ENCODE measurements around the gene ZNF853. TPM values are rescaled to one million over a fixed set of nuclear protein-coding genes. Genes with fewer than 3 reads are reported as not detected.

ZNF853 gene
- total RNA-seq, 1 donor from 2014 or later: 4.9 TPM

DNA sequence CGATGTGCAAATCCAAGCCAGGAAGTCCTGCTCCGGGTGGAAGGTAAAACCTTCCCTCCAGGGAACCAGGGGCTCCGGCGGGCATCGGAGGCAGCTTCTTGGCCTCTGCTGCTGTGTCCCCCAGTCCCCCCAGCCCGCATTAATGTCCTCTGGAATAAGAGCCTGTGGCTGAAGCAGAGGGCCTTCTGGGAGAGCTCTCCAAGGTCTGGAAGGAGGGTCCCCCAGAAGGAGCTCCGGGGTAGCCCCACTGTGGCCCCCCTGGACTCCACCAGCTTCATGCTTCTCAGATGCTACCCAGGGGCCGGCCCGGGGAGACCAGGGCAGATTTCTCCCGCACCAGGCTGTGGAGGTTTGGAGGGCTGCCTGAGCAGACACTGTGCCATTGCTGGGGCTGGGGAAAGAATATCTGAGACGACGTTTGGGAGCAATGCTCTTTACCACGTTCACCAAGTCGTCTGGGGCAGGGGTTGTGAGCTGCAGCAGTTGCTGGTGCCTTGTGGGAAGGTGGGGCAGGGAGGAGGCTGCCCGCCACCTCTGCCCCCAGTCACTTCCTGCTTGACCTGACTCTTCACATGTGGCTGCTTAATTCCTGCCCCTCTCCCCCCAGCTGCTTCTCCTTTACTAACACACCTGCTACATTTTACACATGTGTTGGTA is 8.3 kb downstream of the ZNF853 start:
- no peak for DNase-seq (ENCODE audit: low read depth)
- Histone ChIP-seq H3K9ac (ENCODE audit: low read length) (no peak overlapping the region), H3K4me2 (ENCODE audit: low read length) (no peak overlapping the region), H4K20me1 (ENCODE audit: insufficient read depth, low read length) (no peaks in the 10 kb centered on the region), H3K36me3 (ENCODE audit: insufficient read depth, low read length) (no peaks in the 10 kb centered on the region), H3K4me3 (ENCODE audit: insufficient read depth, low read depth, low read length) (no peak overlapping the region), H3K79me2 (ENCODE audit: insufficient read depth, low read length) (no peaks in the 10 kb centered on the region), H3K9me3 (ENCODE audit: insufficient read depth, low read depth, low read length) (no peaks in the 10 kb centered on the region), H2AFZ (ENCODE audit: low read depth, low read length) (no peak overlapping the region), H3K27me3 (ENCODE audit: insufficient read depth, low read length) (no peaks in the 10 kb centered on the region), H3K4me1 (ENCODE audit: insufficient read depth, low read length) (no peaks in the 10 kb centered on the region), H3K27ac (ENCODE audit: low read depth, low read length) (no peak overlapping the region)
- TF ChIP-seq, protein P1, sequence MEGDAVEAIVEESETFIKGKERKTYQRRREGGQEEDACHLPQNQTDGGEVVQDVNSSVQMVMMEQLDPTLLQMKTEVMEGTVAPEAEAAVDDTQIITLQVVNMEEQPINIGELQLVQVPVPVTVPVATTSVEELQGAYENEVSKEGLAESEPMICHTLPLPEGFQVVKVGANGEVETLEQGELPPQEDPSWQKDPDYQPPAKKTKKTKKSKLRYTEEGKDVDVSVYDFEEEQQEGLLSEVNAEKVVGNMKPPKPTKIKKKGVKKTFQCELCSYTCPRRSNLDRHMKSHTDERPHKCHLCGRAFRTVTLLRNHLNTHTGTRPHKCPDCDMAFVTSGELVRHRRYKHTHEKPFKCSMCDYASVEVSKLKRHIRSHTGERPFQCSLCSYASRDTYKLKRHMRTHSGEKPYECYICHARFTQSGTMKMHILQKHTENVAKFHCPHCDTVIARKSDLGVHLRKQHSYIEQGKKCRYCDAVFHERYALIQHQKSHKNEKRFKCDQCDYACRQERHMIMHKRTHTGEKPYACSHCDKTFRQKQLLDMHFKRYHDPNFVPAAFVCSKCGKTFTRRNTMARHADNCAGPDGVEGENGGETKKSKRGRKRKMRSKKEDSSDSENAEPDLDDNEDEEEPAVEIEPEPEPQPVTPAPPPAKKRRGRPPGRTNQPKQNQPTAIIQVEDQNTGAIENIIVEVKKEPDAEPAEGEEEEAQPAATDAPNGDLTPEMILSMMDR (IDR thresholded peaks at IDR 0.05; ENCODE audit: insufficient read depth, low read depth, low read length): no peak
- TF ChIP-seq EZH2 (IDR thresholded peaks at IDR 0.05; ENCODE audit: insufficient read depth, low read length): no peak
- no peaks in the 10 kb centered on the region for H3K4me1 Mint-ChIP-seq (ENCODE audit: low read depth, unreplicated experiment)
- FAIRE-seq: no peak
- H3K4me3 Mint-ChIP-seq (ENCODE audit: unreplicated experiment): no peak overlapping the region
- H3K27me3 Mint-ChIP-seq (ENCODE audit: low read depth, unreplicated experiment): peaks cover 9% of the 10 kb centered on the region
- H3K27ac Mint-ChIP-seq (ENCODE audit: unreplicated experiment): no peak overlapping the region
- H3K36me3 Mint-ChIP-seq (ENCODE audit: low read depth, unreplicated experiment): peaks cover 11% of the 10 kb centered on the region
- no peaks in the 10 kb centered on the region for H3K9me3 Mint-ChIP-seq (ENCODE audit: unreplicated experiment)

DNA sequence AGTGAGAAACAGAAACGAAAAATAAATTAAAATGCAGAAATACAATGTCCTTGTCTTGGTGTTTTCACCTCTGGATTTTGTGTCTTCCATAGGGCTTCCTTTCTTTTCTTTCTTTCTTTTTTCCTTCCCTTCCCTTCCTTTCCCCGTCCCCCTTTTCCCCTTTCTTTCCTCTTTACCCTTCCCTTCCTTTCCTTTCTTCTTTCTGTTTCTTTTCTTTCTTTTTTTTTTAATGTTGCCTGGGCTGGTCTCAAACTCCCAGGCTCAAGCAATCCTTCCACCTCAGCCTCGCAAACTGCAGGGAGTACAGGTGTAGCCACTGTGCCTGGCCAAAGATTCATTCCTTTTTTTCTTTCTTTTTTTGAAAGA is 8.8 kb downstream of the ZNF853 start:
- peaks cover 9% of the 10 kb centered on the region for H3K27me3 Mint-ChIP-seq (ENCODE audit: low read depth, unreplicated experiment)
- no peaks in the 10 kb centered on the region for H4K20me1 ChIP-seq (ENCODE audit: insufficient read depth, low read length)
- DNase-seq (ENCODE audit: low read depth) (no peak), FAIRE-seq (no peak)
- no peaks in the 10 kb centered on the region for H3K36me3 ChIP-seq (ENCODE audit: insufficient read depth, low read length)
- H3K27ac ChIP-seq (ENCODE audit: low read depth, low read length): no peak overlapping the region
- no peaks in the 10 kb centered on the region for H3K79me2 ChIP-seq (ENCODE audit: insufficient read depth, low read length)
- H3K4me3 ChIP-seq (ENCODE audit: insufficient read depth, low read depth, low read length): no peak overlapping the region
- no peaks in the 10 kb centered on the region for H3K4me1 ChIP-seq (ENCODE audit: insufficient read depth, low read length)
- no peak overlapping the region for H3K9ac ChIP-seq (ENCODE audit: low read length)
- no peak overlapping the region for H3K4me3 Mint-ChIP-seq (ENCODE audit: unreplicated experiment)
- H3K36me3 Mint-ChIP-seq (ENCODE audit: low read depth, unreplicated experiment): peaks cover 11% of the 10 kb centered on the region
- no peak overlapping the region for H3K27ac Mint-ChIP-seq (ENCODE audit: unreplicated experiment)
- TF ChIP-seq, protein P1 (IDR thresholded peaks at IDR 0.05; ENCODE audit: insufficient read depth, low read depth, low read length): no peak
- no peak for TF ChIP-seq EZH2 (IDR thresholded peaks at IDR 0.05; ENCODE audit: insufficient read depth, low read length)
- H3K9me3 ChIP-seq (ENCODE audit: insufficient read depth, low read depth, low read length): no peaks in the 10 kb centered on the region
- no peak overlapping the region for H3K4me2 ChIP-seq (ENCODE audit: low read length)
- no peaks in the 10 kb centered on the region for H3K27me3 ChIP-seq (ENCODE audit: insufficient read depth, low read length)
- no peaks in the 10 kb centered on the region for H3K4me1 Mint-ChIP-seq (ENCODE audit: low read depth, unreplicated experiment)
- no peak overlapping the region for H2AFZ ChIP-seq (ENCODE audit: low read depth, low read length)
- no peaks in the 10 kb centered on the region for H3K9me3 Mint-ChIP-seq (ENCODE audit: unreplicated experiment)

- Histone ChIP-seq H2AFZ (ENCODE audit: low read depth, low read length) (no peak overlapping the region), H3K9ac (ENCODE audit: low read length) (no peak overlapping the region), H3K9me3 (ENCODE audit: insufficient read depth, low read depth, low read length) (no peaks in the 10 kb centered on the region), H3K27ac (ENCODE audit: low read depth, low read length) (no peak overlapping the region), H3K79me2 (ENCODE audit: insufficient read depth, low read length) (no peaks in the 10 kb centered on the region), H3K4me2 (ENCODE audit: low read length) (no peak overlapping the region), H3K27me3 (ENCODE audit: insufficient read depth, low read length) (no peaks in the 10 kb centered on the region), H3K4me1 (ENCODE audit: insufficient read depth, low read length) (no peaks in the 10 kb centered on the region), H3K4me3 (ENCODE audit: insufficient read depth, low read depth, low read length) (no peak overlapping the region), H3K36me3 (ENCODE audit: insufficient read depth, low read length) (no peaks in the 10 kb centered on the region), H4K20me1 (ENCODE audit: insufficient read depth, low read length) (no peaks in the 10 kb centered on the region)
- Mint-ChIP-seq H3K4me1 (ENCODE audit: low read depth, unreplicated experiment) (no peaks in the 10 kb centered on the region), H3K27me3 (ENCODE audit: low read depth, unreplicated experiment) (peaks cover 3% of the 10 kb centered on the region), H3K9me3 (ENCODE audit: unreplicated experiment) (no peaks in the 10 kb centered on the region), H3K4me3 (ENCODE audit: unreplicated experiment) (no peak overlapping the region), H3K27ac (ENCODE audit: unreplicated experiment) (no peak overlapping the region), H3K36me3 (ENCODE audit: low read depth, unreplicated experiment) (peaks cover 6% of the 10 kb centered on the region)
- DNase-seq (ENCODE audit: low read depth): no peak
- FAIRE-seq: no peak
- TF ChIP-seq, protein P1 (IDR thresholded peaks at IDR 0.05; ENCODE audit: insufficient read depth, low read depth, low read length): no peak
- TF ChIP-seq EZH2 (IDR thresholded peaks at IDR 0.05; ENCODE audit: insufficient read depth, low read length): no peak
Observed at GRCh38 chr7:6628045-6628444, 12.6 kb downstream of the ZNF853 start.

All from astrocyte (in vitro differentiated cells and primary cell).